RPMI8226 (cell line): ENCODE results near the gene MX2.

ENCODE experiments used
- DNase-seq: peaks from one replicate; pipeline ENCODE4 v3.0.0-alpha.2; 2015

The MX2 gene

GRCh38 chr21:41365377-41366107 is 3.7 kb downstream of the MX2 start:
- DNase-seq: no peak

GRCh38 chr21:41366522-41367151 is 4.8 kb downstream of the MX2 start:
- no peak for DNase-seq

- DNase-seq: no peak
Observed at GRCh38 chr21:41367301-41367944, 5.6 kb downstream of the MX2 start.

GRCh38 chr21:41367945-41368734 is 6.3 kb downstream of the MX2 start:
- DNase-seq: peak; percentile 74

GRCh38 chr21:41368735-41369104 is 6.9 kb downstream of the MX2 start:
- no peak for DNase-seq

GRCh38 chr21:41369105-41369919 is 7.5 kb downstream of the MX2 start:
- no peak for DNase-seq

GRCh38 chr21:41369920-41370839 is 8.4 kb downstream of the MX2 start:
- no peak for DNase-seq

- no peak for DNase-seq
Observed at GRCh38 chr21:41370840-41371684, 9.2 kb downstream of the MX2 start.

- DNase-seq: no peak
Observed at GRCh38 chr21:41371685-41372030, 9.8 kb downstream of the MX2 start.

- DNase-seq: no peak
Observed at GRCh38 chr21:41373253-41373652, 11.4 kb downstream of the MX2 start.

- no peak for DNase-seq
Observed at GRCh38 chr21:41373763-41374162, 11.9 kb downstream of the MX2 start.

GRCh38 chr21:41374177-41374712 is 12.4 kb downstream of the MX2 start:
- no peak for DNase-seq

- peak; percentile 20 for DNase-seq
Observed at GRCh38 chr21:41374867-41375533, 13.2 kb downstream of the MX2 start.

- DNase-seq: peak; percentile 69
Observed at GRCh38 chr21:41375875-41376274, 14.0 kb downstream of the MX2 start.

- no peak for DNase-seq
Observed at GRCh38 chr21:41377715-41378114, 15.9 kb downstream of the MX2 start.

GRCh38 chr21:41378849-41379248 is 17.0 kb downstream of the MX2 start:
- DNase-seq: peak; percentile 27

- DNase-seq: peak; percentile 42
Observed at GRCh38 chr21:41379901-41380300, 18.1 kb downstream of the MX2 start.

- no peak for DNase-seq
Observed at GRCh38 chr21:41381731-41382130, 19.9 kb downstream of the MX2 start.

- DNase-seq: no peak
Observed at GRCh38 chr21:41387042-41387819, 25.4 kb downstream of the MX2 start.
